TTC549 (cell line): ENCODE data around the gene TMEM255B.

Source experiments
- FAIRE-seq: peaks from 2 replicates; lab custom pipeline; 2012; peaks lifted over from hg19 to GRCh38; lab: Jason Lieb, UNC

The TMEM255B gene

DNA sequence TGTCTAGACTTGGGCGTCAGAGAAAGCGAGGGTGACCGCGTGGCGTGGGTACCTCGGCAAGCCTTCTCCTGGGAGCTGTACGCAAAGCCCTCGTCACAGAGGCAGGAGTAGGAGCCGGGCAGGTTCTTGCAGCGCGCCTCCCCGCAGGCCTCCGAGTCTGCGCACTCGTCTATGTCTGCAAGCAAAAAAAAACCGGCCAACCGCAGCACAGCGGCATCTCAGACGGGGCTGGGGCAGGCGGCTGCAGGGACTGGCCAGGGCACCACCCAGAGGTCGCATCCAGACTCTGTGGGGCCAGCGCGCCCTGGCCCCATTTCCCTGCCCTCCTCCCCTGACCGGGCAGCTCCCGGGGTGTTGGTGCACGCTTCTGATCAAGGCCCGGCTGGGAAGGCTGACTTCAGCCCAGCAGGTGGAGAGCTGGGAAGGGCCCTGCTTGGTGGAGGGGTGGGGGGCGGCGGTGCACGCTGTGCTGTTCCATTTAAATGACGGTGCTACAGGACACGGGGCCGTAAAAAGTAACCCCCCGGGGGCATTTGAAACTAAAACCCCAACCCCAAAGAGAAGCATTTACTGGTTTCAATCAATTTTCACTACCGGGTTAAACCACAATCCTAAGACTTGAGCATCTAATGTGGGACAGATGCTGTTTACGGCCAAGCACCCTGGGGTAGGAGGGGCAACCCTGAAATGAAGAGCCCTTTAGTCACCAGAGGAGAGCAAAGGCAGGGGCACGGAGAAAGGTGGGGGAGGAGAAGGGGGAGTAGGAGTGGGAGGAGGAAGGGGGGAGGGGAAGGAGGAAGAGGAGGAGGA lies 76.6 kb downstream of the TMEM255B start:
- FAIRE-seq: no peak

- FAIRE-seq: no peak
Measured at GRCh38 chr13:113836768-113837559, 77.9 kb downstream of the TMEM255B start.

GRCh38 chr13:113837560-113838355 lies 78.7 kb downstream of the TMEM255B start:
- no peak for FAIRE-seq

- FAIRE-seq: no peak
Measured at GRCh38 chr13:113838711-113839201, 79.7 kb downstream of the TMEM255B start.

DNA sequence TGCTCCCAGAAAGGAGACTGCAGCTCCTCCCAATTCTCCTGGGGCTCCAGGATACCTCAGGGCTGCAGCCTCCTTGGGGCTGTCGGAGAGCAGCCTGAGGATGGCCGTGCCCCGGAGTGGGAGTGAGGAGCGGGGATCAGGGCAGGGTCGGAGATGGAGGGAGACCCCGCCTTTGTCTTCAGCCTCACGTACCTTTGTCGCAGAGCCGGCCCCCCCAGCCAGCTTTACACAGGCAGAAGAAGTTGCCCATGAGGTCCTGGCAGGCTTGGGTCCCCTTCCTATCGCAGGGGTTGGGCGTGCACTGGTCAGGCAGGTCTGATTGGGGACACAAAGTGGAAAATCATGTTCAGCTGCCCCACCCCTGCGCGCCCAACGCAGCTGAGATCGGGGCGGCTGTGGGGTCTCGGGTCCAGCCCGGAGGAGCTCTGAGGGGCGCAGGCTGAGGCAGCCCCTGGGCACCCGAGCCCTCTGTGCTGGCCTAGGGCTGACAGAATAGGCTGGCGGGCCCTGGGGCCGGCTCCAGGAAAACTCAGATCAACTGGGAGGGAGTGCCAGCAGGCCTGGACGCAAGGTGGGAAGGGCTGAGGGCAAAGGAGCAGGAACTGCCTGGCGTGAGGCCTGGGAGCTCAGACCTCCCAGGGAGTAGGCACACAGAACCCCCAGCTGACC lies 80.6 kb downstream of the TMEM255B start:
- FAIRE-seq: no peak

DNA sequence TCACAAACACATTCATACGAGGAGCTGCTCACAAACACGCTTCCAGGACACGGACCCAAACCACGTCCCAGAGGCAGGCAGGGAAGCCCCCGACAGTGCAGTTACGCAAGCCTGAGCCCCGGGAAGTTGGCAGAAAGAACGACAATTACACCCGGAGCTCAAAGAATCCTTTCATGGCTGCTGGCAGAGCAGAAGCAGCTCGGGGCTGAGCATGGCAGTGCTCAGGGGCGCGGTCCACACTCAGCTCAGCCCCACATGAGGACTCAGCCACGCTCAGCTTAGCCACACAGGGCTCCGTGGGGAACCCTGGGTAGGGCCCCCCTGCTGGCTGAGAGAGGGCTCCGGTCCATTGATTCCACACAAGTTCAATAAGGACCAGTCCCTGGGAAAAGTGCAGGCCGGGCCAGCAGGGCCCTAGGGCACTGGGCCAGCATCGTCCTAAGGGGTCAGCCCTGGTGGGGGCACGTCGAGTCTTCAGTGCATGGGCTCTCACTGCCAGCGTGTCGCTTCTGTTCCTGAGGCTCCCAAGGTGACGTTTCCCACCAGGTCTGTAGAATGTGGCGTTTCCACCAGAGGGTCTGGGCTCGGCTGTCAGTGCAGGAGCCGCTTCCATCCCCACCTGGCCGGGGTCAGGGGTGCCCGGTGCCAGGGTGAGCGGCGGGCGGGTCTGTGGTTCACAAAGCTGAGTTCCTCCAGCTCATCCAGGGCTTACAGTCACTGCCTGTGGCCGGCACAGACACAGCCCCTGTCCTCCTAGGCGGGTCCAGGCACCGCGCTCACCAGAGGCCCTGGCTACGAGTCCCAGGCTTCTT lies 81.7 kb downstream of the TMEM255B start:
- no peak for FAIRE-seq

DNA sequence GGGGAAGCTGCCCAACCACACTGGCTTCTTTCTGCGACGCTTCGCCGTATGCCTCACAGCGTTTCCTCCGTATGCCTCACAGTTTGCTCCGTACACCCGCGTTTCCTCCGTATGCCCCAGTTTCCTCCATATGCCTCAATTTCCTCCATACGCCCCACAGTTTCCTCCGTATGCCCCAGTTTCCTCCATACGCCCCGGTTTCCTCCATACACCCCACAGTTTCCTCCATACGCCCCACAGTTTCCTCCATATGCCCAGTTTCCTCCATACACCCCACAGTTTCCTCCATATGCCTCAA lies 82.3 kb downstream of the TMEM255B start:
- FAIRE-seq: no peak

DNA sequence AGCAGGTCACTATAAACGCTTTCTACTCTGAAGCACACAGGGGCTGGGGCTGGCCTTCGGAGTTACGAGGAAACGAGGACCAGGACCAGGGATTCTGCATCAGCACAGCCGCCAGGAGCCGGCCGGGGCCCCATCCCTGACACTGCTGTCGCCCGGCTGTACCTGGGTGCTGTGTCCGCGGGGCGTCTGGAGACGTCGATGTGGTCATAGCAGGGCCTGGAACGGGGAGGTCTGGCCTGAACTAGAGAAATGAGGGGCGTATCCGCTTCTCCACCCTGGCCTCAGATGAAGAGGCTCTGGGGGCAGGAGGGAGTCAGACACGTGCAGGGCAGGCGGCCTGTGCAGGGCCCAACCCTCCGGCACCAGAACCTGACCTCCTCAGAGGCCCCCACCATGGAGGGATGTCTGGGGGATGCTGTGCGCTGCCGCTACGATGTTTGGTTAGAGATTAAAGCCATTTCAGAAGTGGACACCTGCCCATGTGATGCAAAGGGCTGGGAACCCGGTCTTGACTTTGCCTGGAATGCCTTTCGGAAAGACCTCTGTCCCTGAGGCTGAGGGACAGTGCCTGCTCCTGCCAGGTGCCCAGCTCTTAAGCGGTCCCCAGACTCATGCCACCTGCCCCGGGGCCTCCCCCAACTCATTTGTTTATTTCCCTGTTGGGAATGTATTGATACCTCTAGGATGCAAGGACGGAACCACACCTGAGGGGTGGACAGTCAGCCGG lies 83.5 kb downstream of the TMEM255B start:
- FAIRE-seq: no peak

DNA sequence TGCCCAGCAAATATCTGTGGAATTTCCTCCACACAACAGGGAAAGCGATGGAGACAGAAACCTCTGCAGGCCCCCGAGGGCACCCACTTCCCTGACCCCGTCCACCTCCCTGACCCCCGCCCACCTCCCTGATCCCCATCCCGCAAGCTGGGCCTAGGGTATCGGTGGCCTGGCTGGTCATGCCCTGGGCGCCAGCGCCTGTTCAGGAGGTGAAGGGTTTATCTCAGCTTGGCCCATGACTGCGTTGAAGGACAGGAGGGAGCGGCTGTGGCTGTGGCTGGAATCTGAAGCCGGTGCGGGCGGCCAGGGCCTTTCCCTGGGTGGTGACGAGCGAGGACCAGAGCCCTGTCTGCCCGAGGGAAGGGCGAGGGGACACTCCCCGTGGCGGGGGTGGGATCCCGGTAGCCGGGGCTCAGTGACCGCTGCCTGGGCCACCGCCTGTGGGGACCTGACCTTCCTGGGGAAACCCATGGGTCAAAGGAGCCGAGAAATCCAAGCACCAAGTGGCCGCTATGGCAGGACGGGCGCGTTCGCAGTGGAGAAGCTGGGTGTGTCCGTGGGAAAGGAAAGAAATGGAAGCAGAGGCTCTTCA lies 84.1 kb downstream of the TMEM255B start:
- FAIRE-seq: no peak

- no peak for FAIRE-seq
Measured at GRCh38 chr13:113843864-113844556, 85.0 kb downstream of the TMEM255B start.

GRCh38 chr13:113845055-113845454 lies 86.0 kb downstream of the TMEM255B start:
- no peak for FAIRE-seq

DNA sequence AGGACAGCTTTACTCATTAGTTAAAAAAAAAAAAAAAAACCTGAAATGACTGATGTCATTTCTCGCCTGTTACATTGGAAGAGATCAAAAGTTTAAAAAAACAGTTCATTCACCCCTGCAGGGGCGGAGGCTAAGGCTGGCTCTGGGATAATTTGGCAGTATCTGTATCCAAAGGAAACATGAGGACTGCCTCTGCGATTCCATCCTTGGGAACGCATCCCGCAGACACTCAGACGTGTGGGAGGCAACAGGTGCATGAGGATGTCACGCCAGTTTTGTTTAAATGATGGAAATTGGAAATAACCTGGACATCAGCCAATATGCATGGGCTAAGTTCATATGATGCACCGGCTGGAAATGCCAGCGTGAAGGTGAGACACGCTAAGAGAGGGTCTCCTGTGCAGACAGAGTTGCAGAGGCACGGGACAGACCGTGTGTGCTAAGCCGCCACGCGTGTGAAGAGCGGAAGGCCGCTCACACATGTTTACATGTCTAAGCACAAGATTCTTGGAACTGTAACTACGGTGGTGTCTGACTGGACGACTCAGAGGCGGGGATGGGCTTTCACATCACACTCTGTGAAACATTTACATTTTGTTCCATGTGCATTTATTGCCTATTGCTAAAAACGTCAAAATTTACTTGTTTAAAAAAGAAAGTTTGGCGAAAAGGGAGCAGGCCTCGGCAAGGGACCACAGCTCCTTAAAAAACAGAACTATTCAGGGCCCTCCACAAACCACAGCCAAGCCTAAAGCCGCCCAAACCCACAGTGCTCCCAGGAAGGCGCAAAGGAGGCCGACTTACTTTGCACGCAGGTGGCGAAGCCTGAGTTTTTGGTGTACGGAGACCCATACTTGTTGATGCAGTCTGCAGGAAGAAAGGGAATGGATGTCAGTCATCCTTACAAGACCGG lies 87.0 kb downstream of the TMEM255B start:
- FAIRE-seq: no peak

DNA sequence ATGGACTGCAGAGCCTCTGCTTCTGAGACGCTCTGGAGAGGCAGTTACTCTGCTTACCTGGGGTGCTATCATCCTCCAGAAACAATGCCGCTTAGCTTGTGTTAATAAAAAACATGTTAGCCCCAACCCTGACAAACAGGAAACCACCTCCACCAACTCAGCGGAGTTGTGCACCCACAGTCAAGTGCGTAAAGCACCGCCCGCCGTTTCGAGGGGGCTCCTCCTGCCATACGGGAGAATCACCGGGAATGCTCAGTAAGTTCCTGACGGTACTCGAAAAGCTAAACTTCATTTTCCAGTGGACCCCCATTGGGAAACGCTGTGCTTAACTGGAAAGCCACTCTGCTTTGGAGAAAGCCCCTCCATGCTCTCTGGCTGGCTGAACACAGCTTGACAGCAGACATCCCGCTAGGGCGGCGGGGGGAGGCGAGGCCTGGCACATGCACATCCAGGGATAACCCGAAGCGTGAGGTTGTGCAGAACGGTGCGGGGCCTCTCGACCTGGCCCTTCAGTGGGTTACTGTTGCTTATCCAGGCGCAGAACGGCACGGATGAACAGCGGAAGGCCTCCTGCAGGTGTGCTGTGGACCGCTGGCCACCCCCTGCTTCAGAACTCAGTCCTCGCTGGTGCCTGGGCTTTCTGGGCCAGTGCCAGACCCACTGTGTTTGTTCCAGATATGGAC lies 87.8 kb downstream of the TMEM255B start:
- no peak for FAIRE-seq

GRCh38 chr13:113848020-113848419 lies 89.0 kb downstream of the TMEM255B start:
- no peak for FAIRE-seq

GRCh38 chr13:113848431-113849260 lies 89.6 kb downstream of the TMEM255B start:
- FAIRE-seq: no peak

DNA sequence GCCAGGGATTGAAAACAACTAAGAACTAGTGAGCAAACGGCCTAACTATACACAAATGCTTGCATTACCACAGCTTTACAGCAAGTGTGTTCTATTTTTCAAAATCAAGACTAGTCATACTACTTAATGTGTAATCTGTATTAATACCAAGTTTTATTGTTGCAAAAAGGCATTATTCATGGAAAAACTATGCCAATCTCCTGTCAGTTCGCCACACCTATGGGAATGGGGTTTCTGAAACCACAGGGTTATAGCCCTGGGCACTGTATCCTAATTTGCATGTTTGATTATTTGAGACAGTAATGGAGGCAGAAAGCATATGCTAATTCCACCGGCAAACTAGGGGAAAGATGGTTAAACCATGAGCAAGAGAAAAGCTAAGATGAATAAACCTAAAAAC lies 90.5 kb downstream of the TMEM255B start:
- no peak for FAIRE-seq
